Measurements from ENCODE around the gene ABTB2. TPM values are rescaled to one million over a fixed set of nuclear protein-coding genes. Genes with fewer than 3 reads are reported as not detected.

ABTB2 gene
- total RNA-seq, 1 donor from 2014 or later: 72.8 TPM

DNA sequence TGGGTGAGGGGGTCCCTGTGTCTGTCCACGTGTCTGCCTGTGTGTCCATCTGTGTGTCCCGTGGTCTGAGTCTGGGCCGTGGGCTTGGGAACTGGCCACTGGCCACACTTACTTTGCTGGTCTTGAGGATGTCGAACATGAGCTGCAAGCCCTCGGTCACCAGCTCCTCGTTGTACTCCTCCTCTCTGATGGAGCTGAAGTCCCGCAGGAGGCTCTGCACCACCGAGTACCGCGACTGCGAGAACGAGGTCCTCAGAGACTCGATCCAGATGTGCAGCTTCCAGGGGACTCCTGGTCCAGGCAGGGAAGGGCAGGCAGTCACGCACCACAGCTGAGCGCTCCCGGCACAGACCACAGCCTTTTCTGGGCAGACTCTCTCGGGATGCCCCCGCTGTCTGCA, 197.0 kb downstream of the ABTB2 start:
- Mint-ChIP-seq H3K27ac (ENCODE audit: unreplicated experiment) (no peak overlapping the region), H3K9me3 (ENCODE audit: unreplicated experiment) (no peaks in the 10 kb centered on the region), H3K4me1 (ENCODE audit: unreplicated experiment) (no peaks in the 10 kb centered on the region), H3K27me3 (ENCODE audit: unreplicated experiment) (peaks cover 31% of the 10 kb centered on the region), H3K4me3 (ENCODE audit: unreplicated experiment) (no peak overlapping the region), H3K36me3 (ENCODE audit: low read depth, unreplicated experiment) (peaks cover 48% of the 10 kb centered on the region)
- TF ChIP-seq, protein P1, sequence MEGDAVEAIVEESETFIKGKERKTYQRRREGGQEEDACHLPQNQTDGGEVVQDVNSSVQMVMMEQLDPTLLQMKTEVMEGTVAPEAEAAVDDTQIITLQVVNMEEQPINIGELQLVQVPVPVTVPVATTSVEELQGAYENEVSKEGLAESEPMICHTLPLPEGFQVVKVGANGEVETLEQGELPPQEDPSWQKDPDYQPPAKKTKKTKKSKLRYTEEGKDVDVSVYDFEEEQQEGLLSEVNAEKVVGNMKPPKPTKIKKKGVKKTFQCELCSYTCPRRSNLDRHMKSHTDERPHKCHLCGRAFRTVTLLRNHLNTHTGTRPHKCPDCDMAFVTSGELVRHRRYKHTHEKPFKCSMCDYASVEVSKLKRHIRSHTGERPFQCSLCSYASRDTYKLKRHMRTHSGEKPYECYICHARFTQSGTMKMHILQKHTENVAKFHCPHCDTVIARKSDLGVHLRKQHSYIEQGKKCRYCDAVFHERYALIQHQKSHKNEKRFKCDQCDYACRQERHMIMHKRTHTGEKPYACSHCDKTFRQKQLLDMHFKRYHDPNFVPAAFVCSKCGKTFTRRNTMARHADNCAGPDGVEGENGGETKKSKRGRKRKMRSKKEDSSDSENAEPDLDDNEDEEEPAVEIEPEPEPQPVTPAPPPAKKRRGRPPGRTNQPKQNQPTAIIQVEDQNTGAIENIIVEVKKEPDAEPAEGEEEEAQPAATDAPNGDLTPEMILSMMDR (IDR thresholded peaks at IDR 0.05; ENCODE audit: unreplicated experiment): no peak
- DNase-seq (ENCODE audit: low spot score): no peak

- H3K9me3 Mint-ChIP-seq (ENCODE audit: unreplicated experiment): no peaks in the 10 kb centered on the region
- peak overlapping the region; percentile 28 for H3K4me3 Mint-ChIP-seq (ENCODE audit: unreplicated experiment)
- peaks cover 45% of the 10 kb centered on the region for H3K36me3 Mint-ChIP-seq (ENCODE audit: low read depth, unreplicated experiment)
- DNase-seq (ENCODE audit: low spot score): no peak
- TF ChIP-seq, protein P1 (IDR thresholded peaks at IDR 0.05; ENCODE audit: unreplicated experiment): no peak
- H3K4me1 Mint-ChIP-seq (ENCODE audit: unreplicated experiment): no peaks in the 10 kb centered on the region
- no peak overlapping the region for H3K27ac Mint-ChIP-seq (ENCODE audit: unreplicated experiment)
- H3K27me3 Mint-ChIP-seq (ENCODE audit: unreplicated experiment): peaks cover 29% of the 10 kb centered on the region
These were observed 197.6 kb downstream of the ABTB2 start for GRCh38 chr11:34160049-34160721.

DNA sequence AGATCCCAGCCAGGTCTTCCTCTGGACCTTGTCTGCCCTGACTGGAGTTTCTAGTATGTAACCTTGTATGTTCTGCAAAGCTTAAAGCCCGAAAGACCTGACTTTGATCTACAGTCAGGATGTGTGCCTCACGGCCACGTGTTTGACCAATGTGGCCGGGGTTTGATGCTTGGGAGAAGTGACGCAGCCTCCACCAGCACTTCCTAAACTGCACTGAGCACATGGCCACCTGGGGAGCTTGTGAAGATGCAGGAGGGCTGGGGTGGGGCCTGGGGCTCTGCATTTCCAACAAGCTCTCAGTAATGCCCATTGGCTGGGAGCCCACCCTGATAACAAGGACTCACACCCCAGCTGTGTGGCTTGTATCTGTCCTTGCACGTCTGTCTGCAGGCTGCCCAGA, 199.1 kb downstream of the ABTB2 start:
- Mint-ChIP-seq H3K4me3 (ENCODE audit: unreplicated experiment) (no peak overlapping the region), H3K27me3 (ENCODE audit: unreplicated experiment) (peaks cover 27% of the 10 kb centered on the region), H3K9me3 (ENCODE audit: unreplicated experiment) (no peaks in the 10 kb centered on the region), H3K4me1 (ENCODE audit: unreplicated experiment) (peaks cover 2% of the 10 kb centered on the region), H3K27ac (ENCODE audit: unreplicated experiment) (no peak overlapping the region), H3K36me3 (ENCODE audit: low read depth, unreplicated experiment) (peaks cover 41% of the 10 kb centered on the region)
- TF ChIP-seq, protein P1 (IDR thresholded peaks at IDR 0.05; ENCODE audit: unreplicated experiment): no peak
- no peak for DNase-seq (ENCODE audit: low spot score)

DNA sequence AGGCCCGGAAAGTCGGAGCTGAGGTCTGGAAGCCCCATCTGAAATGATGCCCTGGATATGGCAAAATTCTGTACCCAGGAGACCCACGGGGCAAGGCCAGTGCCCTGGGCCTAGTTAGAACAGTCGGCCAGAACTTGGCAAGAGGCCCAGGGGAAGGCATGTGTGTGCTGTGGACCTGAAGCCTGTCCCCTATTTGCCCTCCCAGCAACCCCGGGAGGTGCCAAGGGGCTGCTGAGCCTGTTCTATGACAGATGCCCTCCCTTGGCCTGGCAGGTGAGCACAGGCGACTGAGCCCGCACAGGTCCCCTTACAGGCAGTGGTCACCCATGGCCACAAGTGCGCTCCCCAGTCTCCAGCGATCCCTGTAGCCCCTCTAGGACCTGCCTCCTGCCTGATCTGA, 200.6 kb downstream of the ABTB2 start:
- Mint-ChIP-seq H3K27me3 (ENCODE audit: unreplicated experiment) (peaks cover 25% of the 10 kb centered on the region), H3K27ac (ENCODE audit: unreplicated experiment) (no peak overlapping the region), H3K9me3 (ENCODE audit: unreplicated experiment) (no peaks in the 10 kb centered on the region), H3K4me1 (ENCODE audit: unreplicated experiment) (peaks cover 13% of the 10 kb centered on the region), H3K36me3 (ENCODE audit: low read depth, unreplicated experiment) (peaks cover 47% of the 10 kb centered on the region), H3K4me3 (ENCODE audit: unreplicated experiment) (no peak overlapping the region)
- DNase-seq (ENCODE audit: low spot score): no peak
- TF ChIP-seq, protein P1 (IDR thresholded peaks at IDR 0.05; ENCODE audit: unreplicated experiment): no peak

- no peak overlapping the region for H3K4me3 Mint-ChIP-seq (ENCODE audit: unreplicated experiment)
- H3K27ac Mint-ChIP-seq (ENCODE audit: unreplicated experiment): no peak overlapping the region
- TF ChIP-seq, protein P1 (IDR thresholded peaks at IDR 0.05; ENCODE audit: unreplicated experiment): no peak
- H3K27me3 Mint-ChIP-seq (ENCODE audit: unreplicated experiment): peaks cover 25% of the 10 kb centered on the region
- peaks cover 46% of the 10 kb centered on the region for H3K36me3 Mint-ChIP-seq (ENCODE audit: low read depth, unreplicated experiment)
- H3K9me3 Mint-ChIP-seq (ENCODE audit: unreplicated experiment): no peaks in the 10 kb centered on the region
- H3K4me1 Mint-ChIP-seq (ENCODE audit: unreplicated experiment): peaks cover 13% of the 10 kb centered on the region
- DNase-seq (ENCODE audit: low spot score): no peak
These were observed 202.1 kb downstream of the ABTB2 start for GRCh38 chr11:34155757-34156062.
